ENCODE results near the gene STX1A. TPM values are rescaled to one million over a fixed set of nuclear protein-coding genes. Genes with fewer than 3 reads are reported as not detected.

STX1A gene
- total and polyA plus RNA-seq, 2 of the 4 experiments (the other 2 are of a cell fraction), result 9.3 to 22.0 TPM

GRCh38 chr7:73674468-73675124 is 44.9 kb downstream of the STX1A start:
- no peak overlapping the region for H3K23ac ChIP-seq (ENCODE audit: low read depth, low read length)
- no peak overlapping the region for H4K8ac ChIP-seq (ENCODE audit: low read depth in 2 of 2, low read length in 2 of 2)
- in situ Hi-C loops (cut with MboI; ENCODE audit: low sequenced_read_pairs) (loop anchor here (5.0 kb wide), 1 partner anchor 67 kb away; no protein-coding TSS in a partner anchor), intact Hi-C loops (cut with micrococcal nuclease) (no loop called here), dilution Hi-C loops (cut with HindIII; ENCODE audit: low sequenced_read_pairs, unreplicated experiment) (no loop called here)
- no peak overlapping the region for H2BK15ac ChIP-seq (ENCODE audit: low read depth, low read length)
- no peak overlapping the region for H2AK9ac ChIP-seq (replicated peaks; ENCODE audit: low read depth, low read length, poor library complexity)
- no peak overlapping the region for H2AK5ac ChIP-seq (ENCODE audit: low read depth, low read length)
- no TSS peak for BruUV-seq (replicated peaks)
- DNase-seq, result no peak
- no CpG with 5 or more reads among the region's 1 CpG for WGBS, 2 experiments (ENCODE audit: extremely low coverage in 2 of 2, insufficient read length in 1 of 2)
- no peak overlapping the region for H2BK120ac ChIP-seq (ENCODE audit: low read depth, low read length)
- ATAC-seq (ENCODE audit: low read depth), result no peak
- no peaks in the 10 kb centered on the region for H3K27me3 ChIP-seq (ENCODE audit: control insufficient read depth, insufficient read depth, low read length)
- H3K36me3 ChIP-seq (ENCODE audit: control insufficient read depth, insufficient read depth, low read length), result peaks cover 17% of the 10 kb centered on the region
- no peak overlapping the region for H3K4me3 ChIP-seq (ENCODE audit: insufficient read depth, low read depth, low read length)
- H4K20me1 ChIP-seq (ENCODE audit: insufficient read depth, low read length), result peaks cover 13% of the 10 kb centered on the region; the same call in 1 of the 2 replicates
- peaks cover 14 to 17% of the 10 kb centered on the region in 2 experiments for H3K79me1 ChIP-seq (ENCODE audit: low read depth in 1 of 2, low read length in 2 of 2)
- H3K4me2 ChIP-seq (ENCODE audit: low read depth, low read length), result no peak overlapping the region
- H2AFZ ChIP-seq (replicated peaks; ENCODE audit: low read length, poor library complexity), result no peak overlapping the region
- H4K5ac ChIP-seq (ENCODE audit: low read depth, low read length), result no peak overlapping the region
- ChIA-PET CTCF (no interaction called here), POLR2A (ENCODE audit: unreplicated experiment) (interaction anchor here (0.5 kb wide), 1 partner anchor 96 kb away, joined by 4 read pairs; the partner anchor contains the start of gene TBL2)
- H3K9ac ChIP-seq (ENCODE audit: low read depth, low read length), result no peak overlapping the region
- TF ChIP-seq, protein P1, sequence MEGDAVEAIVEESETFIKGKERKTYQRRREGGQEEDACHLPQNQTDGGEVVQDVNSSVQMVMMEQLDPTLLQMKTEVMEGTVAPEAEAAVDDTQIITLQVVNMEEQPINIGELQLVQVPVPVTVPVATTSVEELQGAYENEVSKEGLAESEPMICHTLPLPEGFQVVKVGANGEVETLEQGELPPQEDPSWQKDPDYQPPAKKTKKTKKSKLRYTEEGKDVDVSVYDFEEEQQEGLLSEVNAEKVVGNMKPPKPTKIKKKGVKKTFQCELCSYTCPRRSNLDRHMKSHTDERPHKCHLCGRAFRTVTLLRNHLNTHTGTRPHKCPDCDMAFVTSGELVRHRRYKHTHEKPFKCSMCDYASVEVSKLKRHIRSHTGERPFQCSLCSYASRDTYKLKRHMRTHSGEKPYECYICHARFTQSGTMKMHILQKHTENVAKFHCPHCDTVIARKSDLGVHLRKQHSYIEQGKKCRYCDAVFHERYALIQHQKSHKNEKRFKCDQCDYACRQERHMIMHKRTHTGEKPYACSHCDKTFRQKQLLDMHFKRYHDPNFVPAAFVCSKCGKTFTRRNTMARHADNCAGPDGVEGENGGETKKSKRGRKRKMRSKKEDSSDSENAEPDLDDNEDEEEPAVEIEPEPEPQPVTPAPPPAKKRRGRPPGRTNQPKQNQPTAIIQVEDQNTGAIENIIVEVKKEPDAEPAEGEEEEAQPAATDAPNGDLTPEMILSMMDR (conservative IDR thresholded peaks at IDR 0.05; ENCODE audit: low read depth, low read length), result no peak
- TF ChIP-seq, protein P2, sequence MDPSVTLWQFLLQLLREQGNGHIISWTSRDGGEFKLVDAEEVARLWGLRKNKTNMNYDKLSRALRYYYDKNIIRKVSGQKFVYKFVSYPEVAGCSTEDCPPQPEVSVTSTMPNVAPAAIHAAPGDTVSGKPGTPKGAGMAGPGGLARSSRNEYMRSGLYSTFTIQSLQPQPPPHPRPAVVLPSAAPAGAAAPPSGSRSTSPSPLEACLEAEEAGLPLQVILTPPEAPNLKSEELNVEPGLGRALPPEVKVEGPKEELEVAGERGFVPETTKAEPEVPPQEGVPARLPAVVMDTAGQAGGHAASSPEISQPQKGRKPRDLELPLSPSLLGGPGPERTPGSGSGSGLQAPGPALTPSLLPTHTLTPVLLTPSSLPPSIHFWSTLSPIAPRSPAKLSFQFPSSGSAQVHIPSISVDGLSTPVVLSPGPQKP (IDR thresholded peaks at IDR 0.05; ENCODE audit: borderline replicate concordance, low read depth, low read length), result no peak
- TF ChIP-seq SMC3 (IDR thresholded peaks at IDR 0.05; ENCODE audit: low read depth, low read length) (no peak), MAZ (IDR thresholded peaks at IDR 0.05; ENCODE audit: borderline replicate concordance, low read depth, low read length) (no peak), RCOR1 (IDR thresholded peaks at IDR 0.05; ENCODE audit: insufficient replicate concordance, low read length) (no peak), NFE2L2 (IDR thresholded peaks at IDR 0.05; ENCODE audit: low read depth, low read length) (no peak), BHLHE40 (IDR thresholded peaks at IDR 0.05; ENCODE audit: low read depth, low read length) (no peak), FOS (IDR thresholded peaks at IDR 0.05; ENCODE audit: low read depth, low read length) (no peak), CHD1 (IDR thresholded peaks at IDR 0.05; ENCODE audit: low read depth, low read length) (no peak), POLR2A (IDR thresholded peaks at IDR 0.05; ENCODE audit: low read depth, low read length) (no peak), RFX5 (IDR thresholded peaks at IDR 0.05; ENCODE audit: low read depth, low read length) (no peak), MAFK (IDR thresholded peaks at IDR 0.05; ENCODE audit: low read depth, low read length) (no peak), MXI1 (IDR thresholded peaks at IDR 0.05; ENCODE audit: borderline replicate concordance, low read depth, low read length) (no peak), RAD21 (IDR thresholded peaks at IDR 0.05; ENCODE audit: low read length) (no peak), CEBPB (IDR thresholded peaks at IDR 0.05; ENCODE audit: low read depth, low read length) (no peak)
- TF ChIP-seq, protein P3, sequence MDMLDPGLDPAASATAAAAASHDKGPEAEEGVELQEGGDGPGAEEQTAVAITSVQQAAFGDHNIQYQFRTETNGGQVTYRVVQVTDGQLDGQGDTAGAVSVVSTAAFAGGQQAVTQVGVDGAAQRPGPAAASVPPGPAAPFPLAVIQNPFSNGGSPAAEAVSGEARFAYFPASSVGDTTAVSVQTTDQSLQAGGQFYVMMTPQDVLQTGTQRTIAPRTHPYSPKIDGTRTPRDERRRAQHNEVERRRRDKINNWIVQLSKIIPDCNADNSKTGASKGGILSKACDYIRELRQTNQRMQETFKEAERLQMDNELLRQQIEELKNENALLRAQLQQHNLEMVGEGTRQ (IDR thresholded peaks at IDR 0.05; ENCODE audit: low read depth, low read length), result no peak
- no peak overlapping the region for H3K27ac ChIP-seq (ENCODE audit: insufficient read depth, low read length)
- no peak overlapping the region for H3K4ac ChIP-seq (ENCODE audit: low read depth, low read length)
- H3K4me1 ChIP-seq (ENCODE audit: control insufficient read depth, insufficient read depth, low read length), result no peaks in the 10 kb centered on the region
- no peaks in the 10 kb centered on the region for H3K9me3 ChIP-seq (ENCODE audit: control insufficient read depth, insufficient read depth, low read length)
- H3K14ac ChIP-seq (replicated peaks; ENCODE audit: low read depth, low read length), result no peak overlapping the region
- 0 out of 2 replicates have a peak, but pooled peaks cover 2% of the 10 kb centered on the region for H3K9me1 ChIP-seq (ENCODE audit: insufficient read depth, low read length)
- H2BK20ac ChIP-seq (ENCODE audit: low read depth, low read length), result no peak overlapping the region
- no peak overlapping the region for H3K56ac ChIP-seq (ENCODE audit: extremely low read depth, insufficient read depth, low read length)
- H2BK5ac ChIP-seq (ENCODE audit: low read depth, low read length, poor library complexity, severe bottlenecking), result no peak overlapping the region
- no peak overlapping the region for H4K91ac ChIP-seq (ENCODE audit: insufficient read depth, low read depth, low read length)
- H3K18ac ChIP-seq (ENCODE audit: low read depth, low read length), result no peak overlapping the region
